H1 (cell line): ENCODE results near the gene ZDHHC11B. TPM values are rescaled to one million over a fixed set of nuclear protein-coding genes. Genes with fewer than 3 reads are reported as not detected.
"Not testable (repeated sequence)": the region's sequence is repeated elsewhere in the genome, so short reads cannot be mapped to it uniquely, and the experiment has no call there.

Experiments
- CTCF ChIA-PET: fragments of 300-600 bp; sonication (Branson Sonifier 250); formaldehyde crosslinking; loops from one replicate; lab custom pipeline; 2021; ENCODE audit not compliant: partially characterized antibody; lab: Charles Lee
- POLR2A ChIA-PET: fragments of 300-600 bp; sonication (Branson Sonifier 250); formaldehyde crosslinking; loops from one replicate; lab custom pipeline; 2021; ENCODE audit warnings: inconsistent platforms; ENCODE audit not compliant: partially characterized antibody; lab: Charles Lee
- DNase-seq, 2 experiments: peaks; one replicate each; pipeline versions ENCODE4 v3.0.0 to v3.0.0-alpha.2; 2010 to 2022; ENCODE audit warnings: low spot score in 2 of 2, low read depth in 1 of 2, mixed read lengths in 1 of 2
- FAIRE-seq: peaks from 2 replicates; lab custom pipeline; 2011; peaks lifted over from hg19 to GRCh38; lab: Jason Lieb, UNC
- H2AFZ ChIP-seq: 2 replicates; pipeline ENCODE4 v1.8.1; 2012; ENCODE audit warnings: low read length, inconsistent platforms
- H2AK5ac ChIP-seq: 2 replicates; pipeline ENCODE4 v1.6.1; 2013; ENCODE audit warnings: low read depth, low read length
- H2BK120ac ChIP-seq: replicated peaks from 2 replicates; pipeline ENCODE3; 2013; ENCODE audit warnings: low read depth, low read length, inconsistent platforms
- H2BK12ac ChIP-seq: 2 replicates; pipeline ENCODE4 v1.6.1; 2013; ENCODE audit warnings: low read depth, low read length
- H2BK15ac ChIP-seq: 2 replicates; pipeline ENCODE4 v1.6.1; 2013; ENCODE audit warnings: low read length
- H2BK20ac ChIP-seq: 2 replicates; pipeline ENCODE4 v1.6.1; 2013; ENCODE audit warnings: low read length
- H2BK5ac ChIP-seq: 2 replicates; pipeline ENCODE4 v1.6.1; 2013; ENCODE audit warnings: low read depth, low read length
- H3K14ac ChIP-seq: 2 replicates; pipeline ENCODE4 v1.6.1; 2013; ENCODE audit warnings: inconsistent platforms; ENCODE audit not compliant: insufficient read length
- H3K18ac ChIP-seq: 2 replicates; pipeline ENCODE4 v1.6.1; 2013; ENCODE audit warnings: low read length; ENCODE audit errors: extremely low read depth
- H3K23ac ChIP-seq: 2 replicates; pipeline ENCODE4 v1.6.1; 2013; ENCODE audit warnings: inconsistent platforms; ENCODE audit not compliant: insufficient read length
- H3K23me2 ChIP-seq: 2 replicates; pipeline ENCODE4 v1.6.1; 2013; ENCODE audit warnings: low read depth, low read length
- H3K27ac ChIP-seq: 2 replicates; pipeline ENCODE4 v1.6.1; 2011; ENCODE audit warnings: low read depth, low read length, inconsistent platforms
- H3K27me3 ChIP-seq, 4 experiments: replicated peaks in 1 of 4; 1 replicate in 1 of 4; 2 replicates in 3 of 4; pipeline versions ENCODE4 v1.6.1 to v1.8.1; 2011 to 2013; ENCODE audit warnings: low read length in 3 of 4, mild to moderate bottlenecking in 3 of 4, inconsistent platforms in 2 of 4, mixed read lengths in 2 of 4, moderate library complexity in 1 of 4; ENCODE audit not compliant: control insufficient read depth in 3 of 4, insufficient read depth in 3 of 4; ENCODE audit errors: extremely low read depth in 1 of 4
- H3K36me3 ChIP-seq, 4 experiments: 2 replicates each; pipeline versions ENCODE4 v1.6.1 to v1.8.1; 2011 to 2013; ENCODE audit warnings: mild to moderate bottlenecking in 4 of 4, low read length in 3 of 4, moderate library complexity in 2 of 4, control low read depth in 1 of 4, inconsistent platforms in 1 of 4; ENCODE audit not compliant: insufficient read depth in 4 of 4, control insufficient read depth in 2 of 4
- H3K4ac ChIP-seq: replicated peaks from 2 replicates; pipeline ENCODE3; 2013; ENCODE audit warnings: low read length, low read depth, mixed read lengths, inconsistent platforms; ENCODE audit not compliant: insufficient read length
- H3K4me1 ChIP-seq, 4 experiments: replicated peaks in 1 of 4; 1 replicate in 1 of 4; 2 replicates in 3 of 4; pipeline versions ENCODE4 v1.6.1 to v1.8.1; 2011 to 2013; ENCODE audit warnings: low read length in 3 of 4, inconsistent platforms in 2 of 4, mixed read lengths in 1 of 4; ENCODE audit not compliant: insufficient read depth in 4 of 4, control insufficient read depth in 3 of 4
- H3K4me2 ChIP-seq, 2 experiments: 2 replicates each; pipeline versions ENCODE4 v1.6.1 to v1.8.1; 2011 to 2013; ENCODE audit warnings: low read depth in 2 of 2, low read length in 2 of 2, control low read depth in 1 of 2, inconsistent platforms in 1 of 2, mild to moderate bottlenecking in 1 of 2; ENCODE audit not compliant: insufficient read depth in 1 of 2
- H3K4me3 ChIP-seq, 4 experiments: fragments of 200-600, 300-600 bp in 1 of 4; sonication (generic), shearing (Covaris generic), sonication (Bioruptor Twin) in 1 of 4; 2 replicates each; pipeline versions ENCODE4 v1.5.1 to v1.8.1; 2011 to 2016; ENCODE audit warnings: low read length in 4 of 4, low read depth in 3 of 4, control low read depth in 2 of 4, inconsistent platforms in 2 of 4, mild to moderate bottlenecking in 2 of 4, mixed read lengths in 1 of 4, moderate library complexity in 1 of 4; ENCODE audit not compliant: insufficient read depth in 2 of 4; ENCODE audit errors: extremely low read depth in 1 of 4
- H3K56ac ChIP-seq: replicated peaks from 2 replicates; pipeline ENCODE3; 2013; ENCODE audit warnings: low read depth, mild to moderate bottlenecking, mixed read lengths, low read length, inconsistent platforms; ENCODE audit not compliant: insufficient read length
- H3K79me1 ChIP-seq: 2 replicates; pipeline ENCODE4 v1.6.1; 2013; ENCODE audit warnings: low read depth, low read length, control low read depth
- H3K79me2 ChIP-seq, 2 experiments: 2 replicates each; pipeline versions ENCODE4 v1.6.1 to v1.8.1; 2012 to 2013; ENCODE audit warnings: low read length in 2 of 2, mild to moderate bottlenecking in 2 of 2, inconsistent platforms in 1 of 2; ENCODE audit not compliant: insufficient read depth in 2 of 2, control insufficient read depth in 1 of 2
- H3K9ac ChIP-seq, 4 experiments: replicated peaks in 1 of 4; 1 replicate in 1 of 4; 2 replicates in 3 of 4; pipeline versions ENCODE4 v1.6.1 to v1.8.1; 2011 to 2013; ENCODE audit warnings: low read depth in 3 of 4, low read length in 3 of 4, control low read depth in 2 of 4, mild to moderate bottlenecking in 2 of 4, moderate library complexity in 2 of 4, inconsistent platforms in 1 of 4; ENCODE audit errors: extremely low read depth in 1 of 4
- H3K9me3 ChIP-seq, 2 experiments: 2 replicates each; pipeline versions ENCODE4 v1.6.1 to v1.8.1; 2012 to 2013; ENCODE audit warnings: mild to moderate bottlenecking in 2 of 2, moderate library complexity in 2 of 2, control low read depth in 1 of 2, inconsistent platforms in 1 of 2, low read depth in 1 of 2, low read length in 1 of 2, mixed read lengths in 1 of 2; ENCODE audit not compliant: insufficient read depth in 2 of 2
- H4K20me1 ChIP-seq, 2 experiments: replicated peaks in 1 of 2; 2 replicates each; pipeline versions ENCODE3 to v1.8.1; 2011 to 2013; ENCODE audit warnings: inconsistent platforms in 2 of 2, low read length in 2 of 2, mild to moderate bottlenecking in 1 of 2; ENCODE audit not compliant: insufficient read depth in 2 of 2, control insufficient read depth in 1 of 2
- H4K5ac ChIP-seq: 2 replicates; pipeline ENCODE4 v1.6.1; 2013; ENCODE audit warnings: low read length, low read depth, mixed read lengths, inconsistent platforms; ENCODE audit not compliant: insufficient read length
- H4K8ac ChIP-seq: 2 replicates; pipeline ENCODE4 v1.8.0; 2013; ENCODE audit warnings: mild to moderate bottlenecking, moderate library complexity, low read length, inconsistent platforms; ENCODE audit not compliant: insufficient read depth; ENCODE audit errors: extremely low read depth
- H4K91ac ChIP-seq: replicated peaks from 2 replicates; pipeline ENCODE3; 2013; ENCODE audit warnings: low read length, mixed read lengths, inconsistent platforms; ENCODE audit not compliant: insufficient read length
- ASH2L ChIP-seq: fragments of 200-600, 300-600 bp; sonication (generic); IDR thresholded peaks from one replicate; pipeline ENCODE4 v1.7.1; 2017; ENCODE audit warnings: low read length
- EP300 ChIP-seq, 2 experiments: IDR thresholded peaks; 1 replicate in 1 of 2; 2 replicates in 1 of 2; pipeline ENCODE4 v1.6.1; 2011 to 2012; ENCODE audit warnings: low read depth in 2 of 2, low read length in 2 of 2, mild to moderate bottlenecking in 2 of 2, borderline replicate concordance in 1 of 2, inconsistent platforms in 1 of 2, moderate library complexity in 1 of 2
- WGBS, 2 experiments: shearing (Covaris generic) in 1 of 2; methylation state at CpG; one replicate each; pipeline versions ENCODE4 v1.1.6 to v1.1.7; 2013 to 2015; ENCODE audit warnings: low lambda C conversion rate in 2 of 2, mixed read lengths in 2 of 2, inconsistent platforms in 1 of 2, low coverage in 1 of 2, missing lambda C conversion rate in 1 of 2; ENCODE audit not compliant: insufficient replicate concordance in 2 of 2, insufficient coverage in 1 of 2, insufficient read length in 1 of 2; ENCODE audit errors: extremely low coverage in 1 of 2, missing lambda C conversion rate in 1 of 2; 5-methylcytosine and 5-hydroxymethylcytosine counted together
- polyA plus RNA-seq, 7 experiments: library from polyadenylated mRNA; depleted of rRNA in 3 of 7; stranded (reverse) in 5 of 7; unstranded in 2 of 7; fragments of >200 nt in 5 of 7; fragments of 200-250 nt in 2 of 7; gene quantifications; 1 replicate in 5 of 7; 2 replicates in 1 of 7; 4 replicates in 1 of 7; pipeline versions ENCODE4 v1.2.1 to v1.2.3, GENCODE V29; 2011 to 2013; ENCODE audit warnings: missing spikeins in 2 of 7, mixed read lengths in 2 of 7
- total RNA-seq: library from RNA; stranded (reverse); fragmentation: NEBNext Ultra II Directional; extraction: Animal tissue kit (Norgen Biotek cat#: 25700); gene quantifications from 2 replicates; pipeline ENCODE4 v1.2.1, GENCODE V29; 2021

ZDHHC11B gene
- total and polyA plus RNA-seq, 2 of the 8 experiments (the other 6 are each of a cell fraction or from before 2014, with no cell fraction given) = 0.29 to 2.5 TPM

DNA sequence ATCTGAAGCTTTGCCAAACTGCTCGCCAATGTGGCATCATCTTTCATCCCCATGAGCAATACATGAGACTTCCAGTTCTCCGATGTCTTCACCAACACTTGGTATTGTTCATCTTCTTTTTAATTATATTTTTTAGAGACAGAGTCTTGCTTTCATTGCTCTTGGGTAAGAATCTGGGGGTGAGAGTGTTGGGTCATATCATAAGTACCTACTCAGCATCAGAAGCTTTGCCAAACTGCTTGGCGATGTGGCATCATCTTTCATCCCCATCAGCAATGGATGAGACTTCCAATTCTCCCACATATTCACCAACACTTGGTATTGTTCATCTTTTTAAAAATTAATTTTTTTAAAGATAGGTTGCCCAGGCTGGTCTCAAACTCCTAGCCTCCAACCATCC is 30.9 kb upstream of the ZDHHC11B start:
- Histone ChIP-seq H3K4me2 (no peak overlapping the region), H3K4me1 (no peaks in the 10 kb centered on the region), H3K27me3 (no peaks in the 10 kb centered on the region), H3K79me2 (no peaks in the 10 kb centered on the region), H3K4me3 (no peak overlapping the region), H2BK15ac (no peak overlapping the region), H2AFZ (no peak overlapping the region), H3K18ac (no peak overlapping the region), H3K9ac (no peak overlapping the region), H3K79me1 (no peaks in the 10 kb centered on the region), H3K4ac (no peak overlapping the region), H4K5ac (no peak overlapping the region), H2BK12ac (no peak overlapping the region), H3K9me3 (no peaks in the 10 kb centered on the region), H3K36me3 (peaks cover 0 to 4% (median 2%) of the 10 kb centered on the region in 4 experiments; a peak in 2 of 8 replicates), H4K20me1 (no peaks in the 10 kb centered on the region), H2BK20ac (no peak overlapping the region), H4K8ac (no peak overlapping the region), H3K23ac (no peak overlapping the region), H3K56ac (no peak overlapping the region), H3K23me2 (no peaks in the 10 kb centered on the region), H4K91ac (no peak overlapping the region), H2AK5ac (no peak overlapping the region), H3K27ac (no peak overlapping the region), H2BK120ac (no peak overlapping the region), H2BK5ac (no peak overlapping the region), H3K14ac (no peak overlapping the region)
- CTCF ChIA-PET = no interaction called here
- 79% methylated on average over 3 of the region's 3 CpGs; no CpG with 5 or more reads in 1 of the 2 experiments for WGBS, 2 experiments
- POLR2A ChIA-PET = no interaction called here
- FAIRE-seq (no peak), DNase-seq (no peak)
- TF ChIP-seq EP300 (IDR thresholded peaks at IDR 0.05; ENCODE audit: borderline replicate concordance in 1 of 2, low read depth in 2 of 2, low read length in 2 of 2) (no peak), ASH2L (no peak)

DNA sequence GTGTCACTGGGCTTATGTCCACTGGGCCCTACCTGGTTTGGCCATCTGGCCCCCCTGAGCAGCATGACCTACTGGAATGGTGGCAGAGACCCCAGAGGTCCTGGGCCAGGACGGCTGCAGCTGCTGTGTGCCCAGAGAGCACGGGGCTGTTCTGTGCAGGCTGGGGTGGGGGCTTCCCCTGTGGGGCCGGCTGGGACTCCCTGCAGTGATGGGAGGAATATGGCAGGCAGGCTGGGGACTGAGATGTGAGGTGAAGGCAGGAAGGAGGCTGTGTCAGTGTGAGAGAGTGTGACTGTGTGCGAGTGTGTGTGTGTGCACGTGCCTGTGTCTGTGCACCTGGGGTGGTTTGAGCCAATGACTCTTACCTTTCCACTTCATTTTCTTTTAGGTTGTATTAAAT is 29.0 kb upstream of the ZDHHC11B start:
- not testable (repeated sequence) for FAIRE-seq

More for the DNA sequence above, 29.0 kb upstream of the ZDHHC11B start:
- no CpG with 5 or more reads among the region's 5 CpGs for WGBS, 2 experiments
- H4K91ac ChIP-seq, H2BK5ac ChIP-seq, H3K23ac ChIP-seq, H2BK120ac ChIP-seq, H3K14ac ChIP-seq, H3K79me1 ChIP-seq, CTCF ChIA-PET, H2BK15ac ChIP-seq, H2BK20ac ChIP-seq, H3K79me2 ChIP-seq, H3K9me3 ChIP-seq, H4K8ac ChIP-seq, H3K4me1 ChIP-seq, H2BK12ac ChIP-seq, H3K56ac ChIP-seq, H3K27ac ChIP-seq, H3K4ac ChIP-seq, H3K27me3 ChIP-seq, H3K36me3 ChIP-seq, H3K23me2 ChIP-seq, H3K18ac ChIP-seq, H3K4me3 ChIP-seq, H3K4me2 ChIP-seq, H2AK5ac ChIP-seq, DNase-seq, POLR2A ChIA-PET, H4K20me1 ChIP-seq, H2AFZ ChIP-seq, H3K9ac ChIP-seq, H4K5ac ChIP-seq: not testable (repeated sequence)
